B cell (primary cell): ENCODE results near the gene SUGP2. TPM values are rescaled to one million over a fixed set of nuclear protein-coding genes. Genes with fewer than 3 reads are reported as not detected.

ENCODE experiments used
- ATAC-seq: fragments of 200-7000 bp; cut with Tn5 transposase; one replicate; pipeline ENCODE4 v1.10.0; 2021; ENCODE audit warnings: low read depth, mild to moderate bottlenecking, moderate number of reproducible peaks, moderate library complexity
- CTCF ChIA-PET: fragments of 350-600 bp; sonication (Branson Sonifier 250); formaldehyde crosslinking; loops from one replicate; lab custom pipeline; 2021; ENCODE audit warnings: antibody characterized with exemption, inconsistent platforms; lab: Charles Lee
- POLR2A ChIA-PET: fragments of 350-600 bp; sonication (Branson Sonifier 250); formaldehyde crosslinking; loops from one replicate; lab custom pipeline; 2021; ENCODE audit warnings: antibody characterized with exemption; lab: Charles Lee
- DNase-seq: peaks from one replicate; pipeline ENCODE4 v3.0.0; 2013
- H2AFZ ChIP-seq: 2 replicates; pipeline ENCODE4 v1.6.1; 2012; ENCODE audit warnings: mild to moderate bottlenecking, low read depth, low read length; ENCODE audit not compliant: insufficient read depth, poor library complexity, severe bottlenecking
- H3K27ac ChIP-seq, 2 donors: 1 replicate in 1 of 2; 2 replicates in 1 of 2; pipeline ENCODE4 v1.5.1; 2012 to 2013; ENCODE audit warnings: low read length in 2 of 2, mild to moderate bottlenecking in 2 of 2, moderate library complexity in 1 of 2
- H3K27me3 ChIP-seq, 4 experiments: fragments of 200-600 bp in 1 of 4; sonication (generic) in 1 of 4; replicated peaks in 1 of 4; 1 replicate in 2 of 4; 2 replicates in 2 of 4; pipeline versions ENCODE4 v1.6.1 to v1.7.0; 2013 to 2016; ENCODE audit warnings: low read length in 3 of 4, mild to moderate bottlenecking in 2 of 4, mixed read lengths in 1 of 4, moderate library complexity in 1 of 4; ENCODE audit not compliant: insufficient read depth in 4 of 4, control insufficient read depth in 3 of 4; ENCODE audit errors: control extremely low read depth in 1 of 4
- H3K36me3 ChIP-seq, 2 experiments: replicated peaks in 1 of 2; 1 replicate in 1 of 2; 2 replicates in 1 of 2; pipeline versions ENCODE4 v1.6.1 to v1.7.1; 2013; ENCODE audit warnings: low read length in 1 of 2; ENCODE audit not compliant: insufficient read depth in 2 of 2, control insufficient read depth in 1 of 2; ENCODE audit errors: control extremely low read depth in 1 of 2, extremely low read depth in 1 of 2
- H3K4me1 ChIP-seq, 2 donors: fragments of 200-600 bp in 1 of 2; sonication (generic) in 1 of 2; 1 replicate in 1 of 2; 2 replicates in 1 of 2; pipeline versions ENCODE4 v1.5.1 to v1.6.1; 2013 to 2017; ENCODE audit warnings: low read length in 2 of 2; ENCODE audit not compliant: control insufficient read depth in 2 of 2, insufficient read depth in 2 of 2
- H3K4me2 ChIP-seq: replicated peaks from 2 replicates; pipeline ENCODE3; 2012; ENCODE audit warnings: mild to moderate bottlenecking, low read depth, low read length; ENCODE audit not compliant: poor library complexity, severe bottlenecking
- H3K4me3 ChIP-seq, 5 experiments: fragments of 200-600 bp in 1 of 5; sonication (generic) in 1 of 5; 1 replicate in 3 of 5; 2 replicates in 2 of 5; pipeline versions ENCODE4 v1.5.1 to v1.7.0; 2011 to 2016; ENCODE audit warnings: low read length in 4 of 5, mild to moderate bottlenecking in 4 of 5, low read depth in 2 of 5, control low read depth in 1 of 5, moderate library complexity in 1 of 5; ENCODE audit not compliant: insufficient read depth in 1 of 5; ENCODE audit errors: control extremely low read depth in 1 of 5, extremely low read depth in 1 of 5
- H3K79me2 ChIP-seq: fragments of 200-600 bp; sonication (generic); one replicate; pipeline ENCODE4 v1.6.0; 2016; ENCODE audit warnings: low read length; ENCODE audit not compliant: control insufficient read depth, insufficient read depth
- H3K9ac ChIP-seq: fragments of 200-600 bp; sonication (generic); 2 replicates; pipeline ENCODE4 v1.6.1; 2017; ENCODE audit warnings: mild to moderate bottlenecking, low read length, moderate library complexity
- H3K9me3 ChIP-seq, 3 donors: one replicate each; pipeline versions ENCODE4 v1.6.1 to v1.7.1; 2013; ENCODE audit warnings: low read length in 2 of 3; ENCODE audit not compliant: control insufficient read depth in 2 of 3, insufficient read depth in 1 of 3; ENCODE audit errors: control extremely low read depth in 1 of 3
- H4K20me1 ChIP-seq: 2 replicates; pipeline ENCODE4 v1.6.0; 2012; ENCODE audit warnings: mild to moderate bottlenecking, low read length; ENCODE audit not compliant: insufficient read depth, control insufficient read depth, poor library complexity, severe bottlenecking
- H3K27ac Mint-ChIP-seq: one replicate; pipeline ENCODE4 v1.8.0; 2021; ENCODE audit warnings: mixed read lengths
- H3K27me3 Mint-ChIP-seq: one replicate; pipeline ENCODE4 v1.8.0; 2021; ENCODE audit warnings: mixed read lengths
- H3K4me1 Mint-ChIP-seq: one replicate; pipeline ENCODE4 v1.8.0; 2021; ENCODE audit warnings: mixed read lengths
- H3K4me3 Mint-ChIP-seq: one replicate; pipeline ENCODE4 v1.8.0; 2021; ENCODE audit warnings: mixed read lengths
- H3K9me3 Mint-ChIP-seq: one replicate; pipeline ENCODE4 v1.8.0; 2022; ENCODE audit warnings: mixed read lengths; ENCODE audit not compliant: insufficient read depth
- EZH2 ChIP-seq: IDR thresholded peaks from 2 replicates; pipeline ENCODE4 v1.6.1; 2012; ENCODE audit warnings: borderline replicate concordance, low read depth, mild to moderate bottlenecking, moderate library complexity, low read length; ENCODE audit not compliant: insufficient read depth, poor library complexity, severe bottlenecking
- WGBS: methylation state at CpG from one replicate; pipeline ENCODE4 v1.1.5; 2013; ENCODE audit warnings: missing lambda C conversion rate; ENCODE audit not compliant: insufficient coverage; 5-methylcytosine and 5-hydroxymethylcytosine counted together
- intact Hi-C: fragments of 100-400 bp; cut with micrococcal nuclease; formaldehyde crosslinking; loops from one replicate; pipeline ENCODE4 v1.10.0; 2022
- polyA plus RNA-seq: library from polyadenylated mRNA; depleted of rRNA; stranded (reverse); fragments of >200 nt; gene quantifications from 2 replicates; pipeline ENCODE4 v1.2.3, GENCODE V29; 2012
- total RNA-seq, 2 donors: library from RNA; stranded (reverse); fragments of 120-200 nt in 1 of 2; gene quantifications; 1 replicate in 1 of 2; 2 replicates in 1 of 2; pipeline versions ENCODE4 v1.2.3 to v1.2.4, GENCODE V29; 2013 to 2022
- TF ChIP-seq, protein P1 (sequence below): fragments of 200-600 bp; IDR thresholded peaks from one replicate; pipeline ENCODE4 v1.8.0; 2022; ENCODE audit warnings: antibody characterized with exemption, mild to moderate bottlenecking

SUGP2 gene
- total and polyA plus RNA-seq, 2 donors (not counting 1 experiment from before 2014, with no cell fraction given): 132 to 154 TPM

DNA sequence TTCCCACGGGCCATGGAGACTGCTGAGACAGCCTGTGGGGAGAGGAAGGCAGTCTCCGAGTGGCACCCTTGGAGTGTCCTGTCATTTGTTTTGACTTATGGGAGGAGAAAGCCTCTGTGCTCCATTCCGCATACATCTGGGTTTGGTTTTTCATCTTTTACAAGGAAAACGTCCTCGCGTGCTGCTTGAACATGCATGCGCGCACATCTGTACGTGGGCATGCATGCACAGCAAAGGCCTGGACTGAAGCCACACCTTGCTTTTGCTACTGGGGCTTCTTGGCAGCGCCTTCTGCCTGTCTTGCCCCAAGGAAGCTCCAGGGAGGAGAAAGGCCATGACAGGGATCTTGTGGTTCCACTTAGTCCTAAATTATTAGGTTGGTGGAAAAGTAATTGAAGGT is 44.0 kb downstream of the SUGP2 start:
- intact Hi-C loops: no loop called here
- Histone ChIP-seq H3K9ac (no peak overlapping the region), H3K27ac (no peak overlapping the region), H3K9me3 (no peaks in the 10 kb centered on the region), H3K4me1 (peaks cover 0 to 3% of the 10 kb centered on the region in 2 donors), H3K36me3 (peaks cover 0 to 24% of the 10 kb centered on the region in 2 experiments), H3K27me3 (no peaks in the 10 kb centered on the region), H2AFZ (no peak overlapping the region), H3K79me2 (no peaks in the 10 kb centered on the region), H3K4me2 (no peak overlapping the region), H4K20me1 (no peaks in the 10 kb centered on the region), H3K4me3 (no peak overlapping the region)
- no peak for TF ChIP-seq EZH2
- TF ChIP-seq, protein P1, sequence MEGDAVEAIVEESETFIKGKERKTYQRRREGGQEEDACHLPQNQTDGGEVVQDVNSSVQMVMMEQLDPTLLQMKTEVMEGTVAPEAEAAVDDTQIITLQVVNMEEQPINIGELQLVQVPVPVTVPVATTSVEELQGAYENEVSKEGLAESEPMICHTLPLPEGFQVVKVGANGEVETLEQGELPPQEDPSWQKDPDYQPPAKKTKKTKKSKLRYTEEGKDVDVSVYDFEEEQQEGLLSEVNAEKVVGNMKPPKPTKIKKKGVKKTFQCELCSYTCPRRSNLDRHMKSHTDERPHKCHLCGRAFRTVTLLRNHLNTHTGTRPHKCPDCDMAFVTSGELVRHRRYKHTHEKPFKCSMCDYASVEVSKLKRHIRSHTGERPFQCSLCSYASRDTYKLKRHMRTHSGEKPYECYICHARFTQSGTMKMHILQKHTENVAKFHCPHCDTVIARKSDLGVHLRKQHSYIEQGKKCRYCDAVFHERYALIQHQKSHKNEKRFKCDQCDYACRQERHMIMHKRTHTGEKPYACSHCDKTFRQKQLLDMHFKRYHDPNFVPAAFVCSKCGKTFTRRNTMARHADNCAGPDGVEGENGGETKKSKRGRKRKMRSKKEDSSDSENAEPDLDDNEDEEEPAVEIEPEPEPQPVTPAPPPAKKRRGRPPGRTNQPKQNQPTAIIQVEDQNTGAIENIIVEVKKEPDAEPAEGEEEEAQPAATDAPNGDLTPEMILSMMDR: no peak
- DNase-seq (no peak), ATAC-seq (no peak)
- 93% methylated on average over 10 of the region's 10 CpGs for WGBS
- ChIA-PET POLR2A (no interaction called here), CTCF (interaction anchor here (0.7 kb wide), 1 partner anchor 531 kb away, joined by 3 read pairs; no protein-coding TSS in a partner anchor)
- H3K4me3 Mint-ChIP-seq: no peak overlapping the region
- H3K4me1 Mint-ChIP-seq: peaks cover 4% of the 10 kb centered on the region
- no peaks in the 10 kb centered on the region for H3K9me3 Mint-ChIP-seq
- no peak overlapping the region for H3K27ac Mint-ChIP-seq
- H3K27me3 Mint-ChIP-seq: peaks cover 5% of the 10 kb centered on the region

DNA sequence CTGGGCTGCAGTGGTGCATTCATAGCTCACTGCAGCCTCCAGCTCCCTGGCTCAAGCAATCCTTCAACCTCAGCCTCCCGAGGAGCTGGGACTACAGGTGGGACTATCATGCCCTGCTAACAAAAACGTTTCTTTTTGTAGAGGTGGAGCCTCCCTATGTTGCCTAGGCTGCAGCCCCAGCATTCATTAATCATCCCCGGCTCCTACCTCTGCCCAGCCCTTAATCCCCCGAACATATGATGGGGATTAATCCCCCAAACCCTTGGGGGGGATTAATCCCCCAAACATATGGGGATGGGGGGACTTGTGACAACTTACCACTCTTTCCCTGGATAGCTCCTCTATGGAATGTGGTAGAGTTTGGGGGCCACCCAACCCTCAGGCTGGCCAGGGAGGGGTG is 45.9 kb downstream of the SUGP2 start:
- ATAC-seq: no peak
- intact Hi-C loops: no loop called here
- Histone ChIP-seq H2AFZ (no peak overlapping the region), H3K79me2 (no peaks in the 10 kb centered on the region), H3K36me3 (peaks cover 0 to 6% of the 10 kb centered on the region in 2 experiments), H3K9me3 (no peaks in the 10 kb centered on the region), H3K27me3 (peaks cover 0 to 11% (median 3%) of the 10 kb centered on the region in 4 experiments), H3K4me1 (peaks cover 0 to 3% of the 10 kb centered on the region in 2 donors), H3K9ac (no peak overlapping the region), H3K4me2 (no peak overlapping the region), H3K27ac (no peak overlapping the region), H3K4me3 (no peak overlapping the region), H4K20me1 (no peaks in the 10 kb centered on the region)
- H3K4me1 Mint-ChIP-seq: peaks cover 4% of the 10 kb centered on the region
- no peak overlapping the region for H3K4me3 Mint-ChIP-seq
- H3K27ac Mint-ChIP-seq: no peak overlapping the region
- POLR2A ChIA-PET: no interaction called here
- no CpG with 5 or more reads among the region's 4 CpGs for WGBS
- peaks cover 9% of the 10 kb centered on the region for H3K27me3 Mint-ChIP-seq
- no peaks in the 10 kb centered on the region for H3K9me3 Mint-ChIP-seq
- no peak for DNase-seq
- TF ChIP-seq, protein P1: no peak
- CTCF ChIA-PET: no interaction called here
